ENCODE results near the gene RFESD. TPM values are rescaled to one million over a fixed set of nuclear protein-coding genes. Genes with fewer than 3 reads are reported as not detected.
"Not testable (repeated sequence)": the region's sequence is repeated elsewhere in the genome, so short reads cannot be mapped to it uniquely, and the experiment has no call there.

The RFESD gene
- polyA plus RNA-seq, 3 donors: 0.15 to 1.4 (median 0.24) TPM

DNA sequence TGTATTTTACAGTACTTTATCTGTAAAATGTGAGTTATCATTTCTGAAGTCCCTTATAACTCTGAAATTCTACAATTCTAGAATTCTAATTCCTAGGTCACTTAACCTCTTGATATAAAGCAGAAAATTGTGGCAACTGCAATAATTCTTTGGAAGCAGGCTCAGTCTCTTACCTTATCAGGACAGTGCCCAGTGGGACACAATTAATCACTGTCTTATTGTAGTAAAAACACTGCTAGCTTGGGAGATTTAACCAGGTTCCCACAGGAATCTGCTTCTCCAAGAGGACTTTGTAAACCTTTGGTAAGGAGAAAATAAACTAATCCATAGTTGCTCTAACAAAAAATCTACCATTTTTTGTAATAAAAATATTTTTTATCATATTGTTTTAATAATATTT, 54.5 kb downstream of the RFESD start:
- no peak overlapping the region for H3K4me3 ChIP-seq (replicated peaks in 1 of 3; ENCODE audit: low read depth in 2 of 3, low read length in 3 of 3)
- H3K27me3 ChIP-seq (ENCODE audit: control insufficient read depth in 2 of 2, insufficient read depth in 2 of 2, low read length in 2 of 2): no peaks in the 10 kb centered on the region
- H3K4me3 Mint-ChIP-seq: no peak overlapping the region
- H3K36me3 ChIP-seq (replicated peaks in 1 of 2; ENCODE audit: control insufficient read depth in 1 of 2, insufficient read depth in 2 of 2, low read length in 2 of 2): no peaks in the 10 kb centered on the region
- H3K4me2 ChIP-seq (replicated peaks; ENCODE audit: extremely low read depth, low read length, poor library complexity, severe bottlenecking): no peak overlapping the region
- no peaks in the 10 kb centered on the region for H3K4me1 ChIP-seq (ENCODE audit: control insufficient read depth in 1 of 2, insufficient read depth in 2 of 2, low read length in 2 of 2)
- H4K20me1 ChIP-seq (ENCODE audit: insufficient read depth, low read length): no peaks in the 10 kb centered on the region
- no peak for DNase-seq
- H3K9me3 ChIP-seq (replicated peaks in 1 of 2; ENCODE audit: control insufficient read depth in 1 of 2, insufficient read depth in 1 of 2, low read length in 2 of 2): no peaks in the 10 kb centered on the region
- no peaks in the 10 kb centered on the region for H3K79me2 ChIP-seq (ENCODE audit: insufficient read depth, low read length)
- intact Hi-C loops (cut with micrococcal nuclease): no loop called here
- H3K27me3 Mint-ChIP-seq (ENCODE audit: low read depth in 3 of 3): peaks cover 0 to 2% (median 0%) of the 10 kb centered on the region in 3 donors
- H3K27ac Mint-ChIP-seq: no peak overlapping the region
- no peak overlapping the region for H3K9ac ChIP-seq (ENCODE audit: insufficient read depth, low read length, poor library complexity, severe bottlenecking)
- H3K27ac ChIP-seq (ENCODE audit: low read depth in 1 of 2, low read length in 2 of 2): no peak overlapping the region
- TF ChIP-seq, protein P1, sequence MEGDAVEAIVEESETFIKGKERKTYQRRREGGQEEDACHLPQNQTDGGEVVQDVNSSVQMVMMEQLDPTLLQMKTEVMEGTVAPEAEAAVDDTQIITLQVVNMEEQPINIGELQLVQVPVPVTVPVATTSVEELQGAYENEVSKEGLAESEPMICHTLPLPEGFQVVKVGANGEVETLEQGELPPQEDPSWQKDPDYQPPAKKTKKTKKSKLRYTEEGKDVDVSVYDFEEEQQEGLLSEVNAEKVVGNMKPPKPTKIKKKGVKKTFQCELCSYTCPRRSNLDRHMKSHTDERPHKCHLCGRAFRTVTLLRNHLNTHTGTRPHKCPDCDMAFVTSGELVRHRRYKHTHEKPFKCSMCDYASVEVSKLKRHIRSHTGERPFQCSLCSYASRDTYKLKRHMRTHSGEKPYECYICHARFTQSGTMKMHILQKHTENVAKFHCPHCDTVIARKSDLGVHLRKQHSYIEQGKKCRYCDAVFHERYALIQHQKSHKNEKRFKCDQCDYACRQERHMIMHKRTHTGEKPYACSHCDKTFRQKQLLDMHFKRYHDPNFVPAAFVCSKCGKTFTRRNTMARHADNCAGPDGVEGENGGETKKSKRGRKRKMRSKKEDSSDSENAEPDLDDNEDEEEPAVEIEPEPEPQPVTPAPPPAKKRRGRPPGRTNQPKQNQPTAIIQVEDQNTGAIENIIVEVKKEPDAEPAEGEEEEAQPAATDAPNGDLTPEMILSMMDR (IDR thresholded peaks at IDR 0.05): no peak
- H3K4me1 Mint-ChIP-seq: no peaks in the 10 kb centered on the region
- no peak overlapping the region for H2AFZ ChIP-seq (ENCODE audit: insufficient read depth, low read depth, low read length, poor library complexity, severe bottlenecking)
- peaks cover 0 to 2% (median 0%) of the 10 kb centered on the region in 7 donors for H3K9me3 Mint-ChIP-seq
- H3K36me3 Mint-ChIP-seq: no peaks in the 10 kb centered on the region

DNA sequence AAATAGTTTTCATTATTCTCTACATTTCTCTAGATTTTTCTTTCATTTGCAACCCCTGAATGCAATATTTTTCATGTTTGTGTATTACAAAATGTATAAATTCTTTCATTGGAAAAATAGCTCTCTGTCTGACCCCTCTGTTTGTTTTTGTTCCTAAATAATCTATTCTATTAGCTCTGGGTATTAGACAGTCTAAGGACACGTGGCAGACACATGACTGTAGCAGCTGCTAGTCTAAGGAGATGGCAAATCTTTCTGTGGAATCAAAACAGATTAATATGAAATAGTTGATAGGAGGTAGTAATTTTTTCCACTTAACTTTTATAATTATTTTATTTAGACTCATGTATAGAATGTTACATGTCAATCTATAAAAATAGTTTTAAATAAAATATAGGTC, 57.6 kb downstream of the RFESD start:
- H3K27ac ChIP-seq (ENCODE audit: low read depth in 1 of 2, low read length in 2 of 2): no peak overlapping the region
- H3K9me3 Mint-ChIP-seq: peaks cover 0 to 7% (median 0%) of the 10 kb centered on the region in 7 donors
- no peaks in the 10 kb centered on the region for H3K4me1 ChIP-seq (ENCODE audit: control insufficient read depth in 1 of 2, insufficient read depth in 2 of 2, low read length in 2 of 2)
- H3K4me1 Mint-ChIP-seq: peaks cover 2% of the 10 kb centered on the region
- DNase-seq: no peak
- intact Hi-C loops (cut with micrococcal nuclease): no loop called here
- no peak overlapping the region for H3K4me2 ChIP-seq (replicated peaks; ENCODE audit: extremely low read depth, low read length, poor library complexity, severe bottlenecking)
- H3K27me3 Mint-ChIP-seq (ENCODE audit: low read depth in 3 of 3): peaks cover 0 to 2% (median 0%) of the 10 kb centered on the region in 3 donors
- no peaks in the 10 kb centered on the region for H4K20me1 ChIP-seq (ENCODE audit: insufficient read depth, low read length)
- no peaks in the 10 kb centered on the region for H3K27me3 ChIP-seq (ENCODE audit: control insufficient read depth in 2 of 2, insufficient read depth in 2 of 2, low read length in 2 of 2)
- H3K9ac ChIP-seq (ENCODE audit: insufficient read depth, low read length, poor library complexity, severe bottlenecking): no peak overlapping the region
- H3K36me3 ChIP-seq (replicated peaks in 1 of 2; ENCODE audit: control insufficient read depth in 1 of 2, insufficient read depth in 2 of 2, low read length in 2 of 2): no peaks in the 10 kb centered on the region
- no peak overlapping the region for H3K4me3 Mint-ChIP-seq
- no peaks in the 10 kb centered on the region for H3K36me3 Mint-ChIP-seq
- no CpG with 5 or more reads among the region's 1 CpG for WGBS (ENCODE audit: insufficient coverage)
- no peaks in the 10 kb centered on the region for H3K79me2 ChIP-seq (ENCODE audit: insufficient read depth, low read length)
- H2AFZ ChIP-seq (ENCODE audit: insufficient read depth, low read depth, low read length, poor library complexity, severe bottlenecking): no peak overlapping the region
- TF ChIP-seq, protein P1 (IDR thresholded peaks at IDR 0.05): no peak
- H3K9me3 ChIP-seq (replicated peaks in 1 of 2; ENCODE audit: control insufficient read depth in 1 of 2, insufficient read depth in 1 of 2, low read length in 2 of 2): no peaks in the 10 kb centered on the region
- H3K4me3 ChIP-seq (replicated peaks in 1 of 3; ENCODE audit: low read depth in 2 of 3, low read length in 3 of 3): no peak overlapping the region
- H3K27ac Mint-ChIP-seq: no peak overlapping the region

DNA sequence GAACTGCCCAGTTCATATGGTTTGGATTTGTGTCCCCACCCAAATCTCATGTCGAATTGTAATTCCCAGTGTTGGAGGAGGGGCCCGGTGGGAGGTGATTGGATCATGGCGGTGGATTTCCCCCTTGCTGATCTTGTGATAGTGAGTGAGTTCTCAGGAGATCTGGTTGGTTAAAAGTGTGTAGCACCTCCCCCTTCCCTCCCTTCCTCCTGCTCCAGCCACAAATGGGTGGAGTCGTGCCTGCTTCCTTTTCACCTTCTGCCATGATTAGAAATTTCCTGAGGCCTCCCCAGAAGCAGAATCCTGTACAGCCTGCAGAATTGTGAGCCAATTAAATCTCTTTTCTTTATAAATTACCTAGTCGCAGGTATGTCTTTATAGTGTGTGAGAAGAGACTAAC, 59.6 kb downstream of the RFESD start:
- H3K36me3 Mint-ChIP-seq; intact Hi-C loops (cut with micrococcal nuclease); H3K4me1 Mint-ChIP-seq; H3K79me2 ChIP-seq (ENCODE audit: insufficient read depth, low read length); H3K27ac ChIP-seq (ENCODE audit: low read depth in 1 of 2, low read length in 2 of 2); H3K27me3 ChIP-seq (ENCODE audit: control insufficient read depth in 2 of 2, insufficient read depth in 2 of 2, low read length in 2 of 2); H3K4me2 ChIP-seq (replicated peaks; ENCODE audit: extremely low read depth, low read length, poor library complexity, severe bottlenecking); H3K36me3 ChIP-seq (replicated peaks in 1 of 2; ENCODE audit: control insufficient read depth in 1 of 2, insufficient read depth in 2 of 2, low read length in 2 of 2); H3K4me3 Mint-ChIP-seq; H3K4me3 ChIP-seq (replicated peaks in 1 of 3; ENCODE audit: low read depth in 2 of 3, low read length in 3 of 3); H3K27me3 Mint-ChIP-seq (ENCODE audit: low read depth in 3 of 3); H3K27ac Mint-ChIP-seq; H2AFZ ChIP-seq (ENCODE audit: insufficient read depth, low read depth, low read length, poor library complexity, severe bottlenecking); H3K4me1 ChIP-seq (ENCODE audit: control insufficient read depth in 1 of 2, insufficient read depth in 2 of 2, low read length in 2 of 2); H3K9me3 ChIP-seq (replicated peaks in 1 of 2; ENCODE audit: control insufficient read depth in 1 of 2, insufficient read depth in 1 of 2, low read length in 2 of 2); H3K9me3 Mint-ChIP-seq; DNase-seq; H4K20me1 ChIP-seq (ENCODE audit: insufficient read depth, low read length); H3K9ac ChIP-seq (ENCODE audit: insufficient read depth, low read length, poor library complexity, severe bottlenecking): not testable (repeated sequence)
- no CpG with 5 or more reads among the region's 5 CpGs for WGBS (ENCODE audit: insufficient coverage)
